ENCODE measurements around the gene SMS. TPM values are rescaled to one million over a fixed set of nuclear protein-coding genes. Genes with fewer than 3 reads are reported as not detected.
A peak's percentile ranks its signal among the peaks of the same experiment; 100 is the strongest.

The SMS gene
- total RNA-seq, result 133 and 190 TPM in 2 replicates

GRCh38 chrX:21940356-21940829 lies at the start of gene SMS:
SMS (plus strand) TSS chrX:21940709; CDS start chrX:21940825, 116 bp downstream.
- DNase-seq (ENCODE audit: low read depth), result peak; percentile 74
- no peak for TF ChIP-seq CTCF (IDR thresholded peaks at IDR 0.05; ENCODE audit: insufficient read depth, low read depth, low read length)
- H3K4me3 ChIP-seq (ENCODE audit: low read depth, low read length), result peak within 1 kb of the TSS; percentile 65

- TF ChIP-seq CTCF (IDR thresholded peaks at IDR 0.05; ENCODE audit: insufficient read depth, low read depth, low read length), result no peak
- H3K4me3 ChIP-seq (ENCODE audit: low read depth, low read length), result no peak overlapping the region
- no peak for DNase-seq (ENCODE audit: low read depth)
These were observed 35.2 kb upstream of the SMS start for GRCh38 chrX:21905313-21905712.

GRCh38 chrX:21905953-21906352 lies 34.6 kb upstream of the SMS start:
- no peak for DNase-seq (ENCODE audit: low read depth)
- no peak for TF ChIP-seq CTCF (IDR thresholded peaks at IDR 0.05; ENCODE audit: insufficient read depth, low read depth, low read length)
- H3K4me3 ChIP-seq (ENCODE audit: low read depth, low read length), result no peak overlapping the region

- no peak for TF ChIP-seq CTCF (IDR thresholded peaks at IDR 0.05; ENCODE audit: insufficient read depth, low read depth, low read length)
- no peak overlapping the region for H3K4me3 ChIP-seq (ENCODE audit: low read depth, low read length)
- DNase-seq (ENCODE audit: low read depth), result no peak
These were observed 33.2 kb upstream of the SMS start for GRCh38 chrX:21907260-21907659.

DNA sequence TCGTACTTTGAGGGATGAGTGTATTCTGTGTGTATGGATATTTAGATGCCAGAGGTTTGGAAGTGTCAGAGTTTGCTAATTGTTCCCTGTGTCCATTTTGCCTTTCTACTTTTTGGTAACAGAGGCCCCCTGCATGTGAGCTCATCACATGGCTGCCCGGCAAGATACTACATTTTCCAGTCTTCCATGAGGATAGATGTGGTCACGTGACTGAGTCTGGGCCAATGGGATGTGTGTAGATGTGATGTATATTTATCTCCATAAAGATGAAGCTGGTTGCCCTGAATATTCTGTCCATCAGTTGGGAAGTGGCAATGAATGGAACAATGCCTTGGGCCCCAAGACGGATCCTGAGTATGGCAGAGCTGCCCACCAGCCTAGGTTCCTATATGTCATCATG lies 29.0 kb upstream of the SMS start:
- DNase-seq (ENCODE audit: low read depth), result no peak
- no peak overlapping the region for H3K4me3 ChIP-seq (ENCODE audit: low read depth, low read length)
- no peak for TF ChIP-seq CTCF (IDR thresholded peaks at IDR 0.05; ENCODE audit: insufficient read depth, low read depth, low read length)

DNA sequence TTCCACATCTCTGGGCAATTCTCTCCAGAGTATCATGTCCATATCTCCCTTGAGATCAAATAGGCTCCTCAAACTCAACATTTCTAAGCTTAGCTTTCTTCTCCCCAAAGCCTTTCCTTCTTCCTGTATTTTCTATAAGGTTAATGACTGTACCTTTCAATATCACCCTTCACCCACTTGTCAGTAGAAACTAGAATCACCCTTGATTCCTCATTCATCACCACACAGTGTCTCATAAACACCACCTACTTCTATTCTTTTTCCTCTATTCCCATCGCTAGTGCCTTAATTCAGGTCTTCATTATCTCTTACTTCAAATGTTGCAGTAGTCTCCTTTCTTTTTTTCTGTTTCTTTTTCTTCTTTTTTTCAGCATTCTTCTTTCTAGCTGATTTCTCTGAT lies 28.3 kb upstream of the SMS start:
- no peak overlapping the region for H3K4me3 ChIP-seq (ENCODE audit: low read depth, low read length)
- no peak for DNase-seq (ENCODE audit: low read depth)
- TF ChIP-seq CTCF (IDR thresholded peaks at IDR 0.05; ENCODE audit: insufficient read depth, low read depth, low read length), result no peak

DNA sequence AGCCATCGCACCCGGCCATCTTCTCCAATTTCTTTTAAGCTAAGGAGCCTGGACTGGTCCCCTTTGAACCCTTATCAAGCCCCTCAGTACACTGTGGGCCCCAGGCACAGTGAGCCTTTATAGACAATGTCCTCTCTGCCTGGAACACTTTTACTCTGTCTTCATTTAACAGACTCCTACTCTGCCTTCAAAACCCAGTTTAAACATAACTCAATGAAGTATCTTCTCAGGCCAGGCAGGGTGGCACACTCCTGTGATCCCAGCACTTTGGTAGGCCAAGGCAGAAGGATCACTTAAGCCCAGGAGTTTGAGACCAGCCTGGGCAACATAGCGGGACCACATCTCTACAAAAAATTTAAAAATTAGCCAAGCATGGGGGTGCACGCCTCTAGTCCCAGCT lies 27.5 kb upstream of the SMS start:
- H3K4me3 ChIP-seq (ENCODE audit: low read depth, low read length), result no peak overlapping the region
- no peak for DNase-seq (ENCODE audit: low read depth)
- no peak for TF ChIP-seq CTCF (IDR thresholded peaks at IDR 0.05; ENCODE audit: insufficient read depth, low read depth, low read length)
